ENCODE results near the gene VEPH1.

VEPH1 gene

GRCh38 chr3:157420606-157421130 lies 82.5 kb downstream of the VEPH1 start:
- H3K27ac ChIP-seq (ENCODE audit: low read depth, low read length): no peak overlapping the region
- no peaks in the 10 kb centered on the region for H3K9me3 ChIP-seq (ENCODE audit: control insufficient read depth, insufficient read depth, low read length)
- H3K9me2 ChIP-seq (replicated peaks; ENCODE audit: control insufficient read depth, low read length): no peaks in the 10 kb centered on the region
- no peak overlapping the region for H3K4me3 ChIP-seq (ENCODE audit: low read length)
- H4K20me1 ChIP-seq (ENCODE audit: control insufficient read depth, insufficient read depth, low read depth, low read length): no peaks in the 10 kb centered on the region
- no peaks in the 10 kb centered on the region for H3K4me1 ChIP-seq (ENCODE audit: control insufficient read depth, low read length)
- H3K27me3 ChIP-seq (ENCODE audit: control insufficient read depth, low read length): no peaks in the 10 kb centered on the region
- H3F3A ChIP-seq (ENCODE audit: control insufficient read depth, insufficient read depth): no peaks in the 10 kb centered on the region
- H3K36me3 ChIP-seq (ENCODE audit: control insufficient read depth, low read length): no peaks in the 10 kb centered on the region
- no peak for TF ChIP-seq CTCF (IDR thresholded peaks at IDR 0.05; ENCODE audit: low read depth, low read length, poor library complexity, severe bottlenecking)
- no peak for TF ChIP-seq EZH2phosphoT487 (IDR thresholded peaks at IDR 0.05; ENCODE audit: borderline replicate concordance, low read length)
- H3K79me2 ChIP-seq (ENCODE audit: control insufficient read depth, low read length): no peaks in the 10 kb centered on the region
- H3K4me2 ChIP-seq (ENCODE audit: low read length): no peak overlapping the region

GRCh38 chr3:157418104-157418503 lies 85.1 kb downstream of the VEPH1 start:
- H3F3A ChIP-seq (ENCODE audit: control insufficient read depth, insufficient read depth): no peaks in the 10 kb centered on the region
- H3K4me3 ChIP-seq (ENCODE audit: low read length): no peak overlapping the region
- H3K36me3 ChIP-seq (ENCODE audit: control insufficient read depth, low read length): no peaks in the 10 kb centered on the region
- TF ChIP-seq CTCF (IDR thresholded peaks at IDR 0.05; ENCODE audit: low read depth, low read length, poor library complexity, severe bottlenecking) (no peak), EZH2phosphoT487 (IDR thresholded peaks at IDR 0.05; ENCODE audit: borderline replicate concordance, low read length) (no peak)
- no peaks in the 10 kb centered on the region for H3K9me3 ChIP-seq (ENCODE audit: control insufficient read depth, insufficient read depth, low read length)
- no peaks in the 10 kb centered on the region for H4K20me1 ChIP-seq (ENCODE audit: control insufficient read depth, insufficient read depth, low read depth, low read length)
- H3K9me2 ChIP-seq (replicated peaks; ENCODE audit: control insufficient read depth, low read length): no peaks in the 10 kb centered on the region
- H3K27ac ChIP-seq (ENCODE audit: low read depth, low read length): no peak overlapping the region
- no peaks in the 10 kb centered on the region for H3K27me3 ChIP-seq (ENCODE audit: control insufficient read depth, low read length)
- no peaks in the 10 kb centered on the region for H3K79me2 ChIP-seq (ENCODE audit: control insufficient read depth, low read length)
- no peak overlapping the region for H3K4me2 ChIP-seq (ENCODE audit: low read length)
- no peaks in the 10 kb centered on the region for H3K4me1 ChIP-seq (ENCODE audit: control insufficient read depth, low read length)

- TF ChIP-seq EZH2phosphoT487 (IDR thresholded peaks at IDR 0.05; ENCODE audit: borderline replicate concordance, low read length) (no peak), CTCF (IDR thresholded peaks at IDR 0.05; ENCODE audit: low read depth, low read length, poor library complexity, severe bottlenecking) (no peak)
These were observed 86.0 kb downstream of the VEPH1 start for GRCh38 chr3:157417247-157417646.

More at GRCh38 chr3:157417247-157417646, 86.0 kb downstream of the VEPH1 start:
- Histone ChIP-seq H3K4me2 (ENCODE audit: low read length) (no peak overlapping the region), H3K27me3 (ENCODE audit: control insufficient read depth, low read length) (no peaks in the 10 kb centered on the region), H3K9me3 (ENCODE audit: control insufficient read depth, insufficient read depth, low read length) (no peaks in the 10 kb centered on the region), H3K36me3 (ENCODE audit: control insufficient read depth, low read length) (no peaks in the 10 kb centered on the region), H3K27ac (ENCODE audit: low read depth, low read length) (no peak overlapping the region), H4K20me1 (ENCODE audit: control insufficient read depth, insufficient read depth, low read depth, low read length) (no peaks in the 10 kb centered on the region), H3K4me1 (ENCODE audit: control insufficient read depth, low read length) (no peaks in the 10 kb centered on the region), H3K4me3 (ENCODE audit: low read length) (no peak overlapping the region), H3K9me2 (replicated peaks; ENCODE audit: control insufficient read depth, low read length) (no peaks in the 10 kb centered on the region), H3K79me2 (ENCODE audit: control insufficient read depth, low read length) (no peaks in the 10 kb centered on the region), H3F3A (ENCODE audit: control insufficient read depth, insufficient read depth) (no peaks in the 10 kb centered on the region)

Data from DOHH2 (cell line).